Cardiac muscle cell (in vitro differentiated cells and primary cell): ENCODE data around the gene RBBP8NL. TPM values are rescaled to one million over a fixed set of nuclear protein-coding genes. Genes with fewer than 3 reads are reported as not detected.

Experiments
- DNase-seq, 2 donors: peaks; one replicate each; pipeline versions ENCODE4 v3.0.0 to v3.0.0-alpha.2; 2010 to 2017; ENCODE audit warnings: low read depth in 1 of 2, low spot score in 1 of 2
- H3K27ac ChIP-seq: fragments of 200-600 bp; sonication (generic); 2 replicates; pipeline ENCODE4 v1.5.1; 2016
- H3K27me3 ChIP-seq: fragments of 200-600 bp; sonication (generic); 2 replicates; pipeline ENCODE4 v1.6.0; 2016; ENCODE audit warnings: control low read depth
- H3K36me3 ChIP-seq: fragments of 200-600 bp; sonication (generic); 2 replicates; pipeline ENCODE4 v1.5.1; 2016; ENCODE audit warnings: control low read depth
- H3K4me1 ChIP-seq: fragments of 200-600 bp; sonication (generic); 2 replicates; pipeline ENCODE4 v1.8.1; 2017; ENCODE audit warnings: low read depth, mild to moderate bottlenecking, mixed run types
- H3K4me3 ChIP-seq: fragments of 200-600 bp; sonication (generic); 2 replicates; pipeline ENCODE4 v1.5.1; 2016; ENCODE audit warnings: mild to moderate bottlenecking
- H3K9me3 ChIP-seq: fragments of 200-600 bp; sonication (generic); 2 replicates; pipeline ENCODE4 v1.5.1; 2017; ENCODE audit warnings: low read depth, mild to moderate bottlenecking, control low read depth
- CTCF ChIP-seq: IDR thresholded peaks from 2 replicates; pipeline ENCODE4 v1.5.1; 2012; ENCODE audit warnings: low read depth, mild to moderate bottlenecking, low read length
- polyA plus RNA-seq: library from polyadenylated mRNA; unstranded; fragments of >200 nt; fragmentation: Nextera tagmentation; extraction: Ambion mirVana; gene quantifications from 2 replicates; pipeline ENCODE4 v1.2.1, GENCODE V29; 2016
- total RNA-seq: library from RNA; depleted of rRNA; stranded (reverse); fragments of >200 nt; gene quantifications from 2 replicates; pipeline ENCODE4 v1.2.3, GENCODE V29; 2016

The RBBP8NL gene
- total and polyA plus RNA-seq, 2 experiments from 2014 or later = not detected

- Histone ChIP-seq H3K4me3 (no peak overlapping the region), H3K27ac (no peak overlapping the region), H3K27me3 (no peaks in the 10 kb centered on the region), H3K4me1 (peaks cover 29% of the 10 kb centered on the region), H3K36me3 (no peaks in the 10 kb centered on the region), H3K9me3 (no peaks in the 10 kb centered on the region)
- TF ChIP-seq CTCF = no peak
- DNase-seq = no peak
Observed at GRCh38 chr20:62451156-62451767, 23.9 kb upstream of the RBBP8NL start.

DNA sequence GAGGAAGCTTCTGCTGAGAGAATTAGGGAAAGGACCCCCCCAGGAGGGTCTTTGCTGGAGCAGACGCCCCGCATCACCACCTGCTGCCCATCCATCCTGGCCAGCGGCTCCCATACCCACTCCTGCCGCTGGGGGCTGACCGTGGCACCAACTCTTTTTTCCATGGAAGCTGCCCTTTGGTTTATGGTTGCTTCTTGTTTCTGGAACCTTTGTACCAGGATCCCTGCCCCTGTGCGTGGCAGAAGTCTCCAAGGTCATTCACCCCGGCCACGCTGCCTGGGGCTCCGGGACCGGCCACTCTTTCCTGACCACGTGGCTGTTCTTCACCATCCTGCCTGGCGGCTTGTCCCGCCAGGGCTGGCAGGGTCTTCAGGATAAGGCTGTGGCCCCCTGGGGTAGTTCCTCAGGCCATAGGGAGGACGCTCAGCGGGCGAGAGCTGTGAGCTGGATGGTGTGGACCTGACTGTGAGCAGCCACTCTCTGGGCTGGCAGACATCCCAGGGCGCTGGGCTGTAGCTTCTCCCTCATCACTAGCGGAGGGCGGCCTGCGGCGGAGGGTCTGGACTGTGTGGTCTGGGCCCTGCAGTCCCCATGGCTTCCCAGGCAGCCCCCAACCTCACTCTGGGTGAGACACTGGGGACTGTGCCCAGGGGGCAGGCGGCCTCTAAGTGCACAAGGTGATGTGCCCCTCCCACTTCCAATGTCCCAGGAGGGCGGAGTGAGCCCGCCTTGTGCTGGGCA, 22.8 kb upstream of the RBBP8NL start:
- no peaks in the 10 kb centered on the region for H3K9me3 ChIP-seq
- no peaks in the 10 kb centered on the region for H3K27me3 ChIP-seq
- no peak overlapping the region for H3K27ac ChIP-seq
- peaks cover 20% of the 10 kb centered on the region for H3K4me1 ChIP-seq
- DNase-seq = no peak
- no peaks in the 10 kb centered on the region for H3K36me3 ChIP-seq
- no peak overlapping the region for H3K4me3 ChIP-seq
- TF ChIP-seq CTCF = no peak

DNA sequence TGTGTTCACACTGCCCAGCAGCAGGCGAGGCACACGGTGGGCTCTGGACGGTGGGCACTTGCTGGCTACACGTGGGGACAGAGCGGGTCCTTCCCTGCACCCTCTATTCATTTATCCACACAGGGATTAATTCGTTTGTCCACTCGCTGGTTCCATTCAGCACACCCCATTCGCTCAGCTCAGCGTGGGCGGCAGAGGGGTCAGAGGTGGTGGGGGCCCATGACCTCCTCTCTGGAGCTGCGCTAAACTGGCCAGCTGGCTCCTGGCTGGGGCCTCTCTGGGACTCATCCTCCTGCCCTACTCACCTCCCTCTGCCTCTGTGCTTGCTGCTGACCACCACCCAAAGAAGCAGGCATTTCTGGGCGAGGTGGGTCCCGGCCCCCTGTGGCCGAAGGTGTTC, 21.4 kb upstream of the RBBP8NL start:
- Histone ChIP-seq H3K27ac (no peak overlapping the region), H3K4me1 (peaks cover 13% of the 10 kb centered on the region), H3K4me3 (no peak overlapping the region), H3K27me3 (no peaks in the 10 kb centered on the region), H3K9me3 (no peaks in the 10 kb centered on the region), H3K36me3 (no peaks in the 10 kb centered on the region)
- TF ChIP-seq CTCF = no peak
- no peak for DNase-seq

DNA sequence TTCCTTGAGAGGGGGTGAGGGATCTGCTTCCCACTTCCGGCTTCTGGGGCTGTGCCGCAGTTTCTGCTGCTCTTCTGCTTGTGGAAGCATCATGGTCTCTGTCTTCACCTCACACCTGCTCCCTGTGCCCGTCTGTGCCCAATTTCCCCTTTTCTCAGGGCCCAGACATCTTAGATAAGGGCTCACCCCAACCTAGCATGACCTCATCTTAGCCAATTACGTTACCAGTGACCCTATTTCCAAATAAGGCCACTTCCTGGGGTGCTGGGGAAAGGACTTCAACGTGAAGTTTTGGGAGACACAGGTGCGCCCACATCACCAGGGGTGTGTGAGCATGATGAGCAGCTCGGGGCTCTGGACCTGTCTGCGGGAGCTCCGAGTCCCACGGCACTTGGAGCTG, 20.7 kb upstream of the RBBP8NL start:
- Histone ChIP-seq H3K4me3 (no peak overlapping the region), H3K9me3 (no peaks in the 10 kb centered on the region), H3K27me3 (no peaks in the 10 kb centered on the region), H3K4me1 (peaks cover 9% of the 10 kb centered on the region), H3K36me3 (no peaks in the 10 kb centered on the region), H3K27ac (no peak overlapping the region)
- DNase-seq = no peak
- TF ChIP-seq CTCF = no peak

- Histone ChIP-seq H3K27ac (no peak overlapping the region), H3K4me1 (peaks cover 9% of the 10 kb centered on the region), H3K36me3 (no peaks in the 10 kb centered on the region), H3K4me3 (no peak overlapping the region), H3K27me3 (no peaks in the 10 kb centered on the region), H3K9me3 (no peaks in the 10 kb centered on the region)
- no peak for TF ChIP-seq CTCF
- no peak for DNase-seq
Observed at GRCh38 chr20:62446888-62447869, 19.8 kb upstream of the RBBP8NL start.
